HEK293 (cell line): Measurements from ENCODE around the gene ARL15.

Experiments
- GLIS1 ChIP-seq: fragments of 450-650 bp; formaldehyde crosslinking; IDR thresholded peaks from 2 replicates; pipeline ENCODE4 v1.5.1; 2016; ENCODE audit warnings: missing biosample characterization, missing genetic modification characterization
- GLIS2 ChIP-seq: fragments of 450-650 bp; formaldehyde crosslinking; IDR thresholded peaks from 2 replicates; pipeline ENCODE4 v1.5.1; 2016; ENCODE audit warnings: missing biosample characterization, missing genetic modification characterization
- HOXA7 ChIP-seq: sonication (generic); formaldehyde crosslinking; IDR thresholded peaks from 2 replicates; pipeline ENCODE4 v1.8.1; 2022; ENCODE audit warnings: missing genetic modification reagents, borderline replicate concordance
- KLF7 ChIP-seq: fragments of 450-650 bp; formaldehyde crosslinking; IDR thresholded peaks from 2 replicates; pipeline ENCODE4 v1.5.1; 2016; ENCODE audit warnings: missing biosample characterization, missing genetic modification characterization, borderline replicate concordance
- OVOL3 ChIP-seq: fragments of 450-650 bp; formaldehyde crosslinking; IDR thresholded peaks from 2 replicates; pipeline ENCODE4 v1.5.1; 2016; ENCODE audit warnings: missing biosample characterization, missing genetic modification characterization
- SETDB1 ChIP-seq: IDR thresholded peaks from one replicate; pipeline ENCODE4 v1.6.1; 2017; ENCODE audit warnings: mild to moderate bottlenecking, low read length, moderate library complexity, mixed read lengths; ENCODE audit not compliant: insufficient read length
- ZBTB20 ChIP-seq: fragments of 450-650 bp; formaldehyde crosslinking; IDR thresholded peaks from 2 replicates; pipeline ENCODE4 v1.5.1; 2016; ENCODE audit warnings: missing biosample characterization, missing genetic modification characterization
- ZBTB21 ChIP-seq: fragments of 450-650 bp; formaldehyde crosslinking; IDR thresholded peaks from 2 replicates; pipeline ENCODE4 v1.5.1; 2017; ENCODE audit warnings: missing biosample characterization, missing genetic modification characterization
- ZFHX2 ChIP-seq: fragments of 450-650 bp; formaldehyde crosslinking; conservative IDR thresholded peaks from 2 replicates; pipeline ENCODE4 v1.5.1; 2016; ENCODE audit warnings: missing biosample characterization, missing genetic modification characterization
- ZFP41 ChIP-seq: fragments of 450-650 bp; formaldehyde crosslinking; IDR thresholded peaks from 2 replicates; pipeline ENCODE4 v1.5.1; 2016; ENCODE audit warnings: missing biosample characterization, missing genetic modification characterization, borderline replicate concordance
- ZNF121 ChIP-seq: fragments of 450-650 bp; formaldehyde crosslinking; IDR thresholded peaks from 2 replicates; pipeline ENCODE4 v1.5.1; 2016; ENCODE audit warnings: missing biosample characterization, missing genetic modification characterization
- ZNF133 ChIP-seq: fragments of 450-650 bp; formaldehyde crosslinking; IDR thresholded peaks from 2 replicates; pipeline ENCODE4 v1.5.1; 2016; ENCODE audit warnings: missing biosample characterization, missing genetic modification characterization
- ZNF221 ChIP-seq: fragments of 450-650 bp; formaldehyde crosslinking; IDR thresholded peaks from 2 replicates; pipeline ENCODE4 v1.5.1; 2017; ENCODE audit warnings: missing biosample characterization, missing genetic modification characterization, borderline replicate concordance
- ZNF223 ChIP-seq: fragments of 450-650 bp; formaldehyde crosslinking; IDR thresholded peaks from 2 replicates; pipeline ENCODE4 v1.5.1; 2016; ENCODE audit warnings: missing biosample characterization, missing genetic modification characterization
- ZNF280D ChIP-seq: fragments of 450-650 bp; formaldehyde crosslinking; IDR thresholded peaks from 2 replicates; pipeline ENCODE4 v1.5.1; 2016; ENCODE audit warnings: missing biosample characterization, missing genetic modification characterization
- ZNF324 ChIP-seq: fragments of 450-650 bp; formaldehyde crosslinking; IDR thresholded peaks from 2 replicates; pipeline ENCODE4 v1.5.1; 2016; ENCODE audit warnings: missing biosample characterization, missing genetic modification characterization
- ZNF335 ChIP-seq: fragments of 450-650 bp; formaldehyde crosslinking; conservative IDR thresholded peaks from 2 replicates; pipeline ENCODE4 v1.5.1; 2016; ENCODE audit warnings: missing biosample characterization, missing genetic modification characterization
- ZNF350 ChIP-seq: fragments of 450-650 bp; formaldehyde crosslinking; IDR thresholded peaks from 2 replicates; pipeline ENCODE4 v1.5.0; 2017; ENCODE audit warnings: missing biosample characterization, mild to moderate bottlenecking, missing genetic modification characterization
- ZNF366 ChIP-seq: fragments of 450-650 bp; formaldehyde crosslinking; conservative IDR thresholded peaks from 2 replicates; pipeline ENCODE4 v1.5.1; 2016; ENCODE audit warnings: missing biosample characterization, missing genetic modification characterization
- ZNF37A ChIP-seq: fragments of 450-650 bp; IDR thresholded peaks from 2 replicates; pipeline ENCODE4 v1.5.1; 2018; ENCODE audit warnings: missing biosample characterization, missing genetic modification characterization
- ZNF426 ChIP-seq: fragments of 450-650 bp; formaldehyde crosslinking; IDR thresholded peaks from 2 replicates; pipeline ENCODE4 v1.5.1; 2017; ENCODE audit warnings: missing biosample characterization, missing genetic modification characterization, mild to moderate bottlenecking, inconsistent platforms, moderate library complexity
- ZNF513 ChIP-seq: fragments of 450-650 bp; IDR thresholded peaks from 2 replicates; pipeline ENCODE4 v1.5.1; 2018; ENCODE audit warnings: missing biosample characterization, missing genetic modification characterization
- ZNF677 ChIP-seq: fragments of 450-650 bp; IDR thresholded peaks from 2 replicates; pipeline ENCODE4 v1.5.0; 2018; ENCODE audit warnings: missing biosample characterization, mild to moderate bottlenecking, missing genetic modification characterization, moderate library complexity
- ZNF777 ChIP-seq: fragments of 450-650 bp; formaldehyde crosslinking; IDR thresholded peaks from 2 replicates; pipeline ENCODE4 v1.5.1; 2017; ENCODE audit warnings: missing biosample characterization, missing genetic modification characterization, borderline replicate concordance
- ZSCAN23 ChIP-seq: fragments of 450-650 bp; formaldehyde crosslinking; IDR thresholded peaks from 2 replicates; pipeline ENCODE4 v1.5.1; 2016; ENCODE audit warnings: missing biosample characterization, missing genetic modification characterization
- TF ChIP-seq, protein P1 (sequence below): fragments of 450-650 bp; formaldehyde crosslinking; IDR thresholded peaks from 2 replicates; pipeline ENCODE4 v1.5.1; 2016; ENCODE audit warnings: missing biosample characterization, missing genetic modification characterization, borderline replicate concordance
- TF ChIP-seq, protein P2 (sequence below): fragments of 450-650 bp; formaldehyde crosslinking; IDR thresholded peaks from 2 replicates; pipeline ENCODE4 v1.5.1; 2016; ENCODE audit warnings: missing biosample characterization, missing genetic modification characterization
- TF ChIP-seq, protein P3 (sequence below): fragments of 450-650 bp; formaldehyde crosslinking; IDR thresholded peaks from 2 replicates; pipeline ENCODE4 v1.5.1; 2016; ENCODE audit warnings: missing biosample characterization, missing genetic modification characterization, borderline replicate concordance

ARL15 gene

DNA sequence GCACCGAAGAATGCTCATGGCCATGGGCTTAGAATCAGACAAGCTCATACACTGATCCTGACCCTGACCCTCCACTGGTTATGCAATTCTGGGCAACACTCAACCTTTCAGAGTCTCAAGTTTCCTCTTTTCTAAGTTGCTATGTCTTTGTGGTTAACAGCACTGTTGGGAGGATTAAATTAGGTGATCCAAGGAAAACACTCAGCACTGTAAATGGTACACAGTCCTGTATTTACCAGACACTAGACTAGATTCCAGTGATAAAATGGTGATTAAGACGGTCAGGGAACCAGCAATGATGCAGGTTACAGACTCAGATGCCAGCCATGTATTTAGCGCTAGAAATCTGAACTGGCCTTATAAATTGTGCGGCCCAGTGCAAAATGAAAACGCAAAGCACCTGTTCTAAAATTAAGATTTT is 8.1 kb downstream of the ARL15 start (continued):
- TF ChIP-seq ZNF223 (tag by site-specific recombination) (no peak), ZBTB21 (peak; percentile 71), GLIS1 (tag by site-specific recombination) (peak; percentile 64; the same call in 1 of the 2 replicates), ZNF426 (tag by site-specific recombination) (no peak), ZBTB20 (no peak), ZFHX2 (no peak), ZNF366 (peak; percentile 72), ZNF221 (tag by site-specific recombination) (no peak), ZNF324 (peak; percentile 88), KLF7 (tag by site-specific recombination) (peak; percentile 82; the same call in 1 of the 2 replicates), ZSCAN23 (tag by site-specific recombination) (peak; percentile 93), ZNF37A (tag by site-specific recombination) (no peak), ZFP41 (tag by site-specific recombination) (no peak), ZNF350 (tag by site-specific recombination) (no peak), ZNF677 (no peak), ZNF121 (peak; percentile 72), ZNF513 (tag by site-specific recombination) (no peak), ZNF777 (tag by site-specific recombination) (no peak), ZNF280D (no peak), HOXA7 (CRISPR knock-in tag) (no peak), OVOL3 (tag by site-specific recombination) (peak; percentile 97), ZNF335 (no peak; the same call in 1 of the 2 replicates), GLIS2 (tag by site-specific recombination) (no peak), ZNF133 (no peak), SETDB1 (no peak)
- TF ChIP-seq, protein P1, sequence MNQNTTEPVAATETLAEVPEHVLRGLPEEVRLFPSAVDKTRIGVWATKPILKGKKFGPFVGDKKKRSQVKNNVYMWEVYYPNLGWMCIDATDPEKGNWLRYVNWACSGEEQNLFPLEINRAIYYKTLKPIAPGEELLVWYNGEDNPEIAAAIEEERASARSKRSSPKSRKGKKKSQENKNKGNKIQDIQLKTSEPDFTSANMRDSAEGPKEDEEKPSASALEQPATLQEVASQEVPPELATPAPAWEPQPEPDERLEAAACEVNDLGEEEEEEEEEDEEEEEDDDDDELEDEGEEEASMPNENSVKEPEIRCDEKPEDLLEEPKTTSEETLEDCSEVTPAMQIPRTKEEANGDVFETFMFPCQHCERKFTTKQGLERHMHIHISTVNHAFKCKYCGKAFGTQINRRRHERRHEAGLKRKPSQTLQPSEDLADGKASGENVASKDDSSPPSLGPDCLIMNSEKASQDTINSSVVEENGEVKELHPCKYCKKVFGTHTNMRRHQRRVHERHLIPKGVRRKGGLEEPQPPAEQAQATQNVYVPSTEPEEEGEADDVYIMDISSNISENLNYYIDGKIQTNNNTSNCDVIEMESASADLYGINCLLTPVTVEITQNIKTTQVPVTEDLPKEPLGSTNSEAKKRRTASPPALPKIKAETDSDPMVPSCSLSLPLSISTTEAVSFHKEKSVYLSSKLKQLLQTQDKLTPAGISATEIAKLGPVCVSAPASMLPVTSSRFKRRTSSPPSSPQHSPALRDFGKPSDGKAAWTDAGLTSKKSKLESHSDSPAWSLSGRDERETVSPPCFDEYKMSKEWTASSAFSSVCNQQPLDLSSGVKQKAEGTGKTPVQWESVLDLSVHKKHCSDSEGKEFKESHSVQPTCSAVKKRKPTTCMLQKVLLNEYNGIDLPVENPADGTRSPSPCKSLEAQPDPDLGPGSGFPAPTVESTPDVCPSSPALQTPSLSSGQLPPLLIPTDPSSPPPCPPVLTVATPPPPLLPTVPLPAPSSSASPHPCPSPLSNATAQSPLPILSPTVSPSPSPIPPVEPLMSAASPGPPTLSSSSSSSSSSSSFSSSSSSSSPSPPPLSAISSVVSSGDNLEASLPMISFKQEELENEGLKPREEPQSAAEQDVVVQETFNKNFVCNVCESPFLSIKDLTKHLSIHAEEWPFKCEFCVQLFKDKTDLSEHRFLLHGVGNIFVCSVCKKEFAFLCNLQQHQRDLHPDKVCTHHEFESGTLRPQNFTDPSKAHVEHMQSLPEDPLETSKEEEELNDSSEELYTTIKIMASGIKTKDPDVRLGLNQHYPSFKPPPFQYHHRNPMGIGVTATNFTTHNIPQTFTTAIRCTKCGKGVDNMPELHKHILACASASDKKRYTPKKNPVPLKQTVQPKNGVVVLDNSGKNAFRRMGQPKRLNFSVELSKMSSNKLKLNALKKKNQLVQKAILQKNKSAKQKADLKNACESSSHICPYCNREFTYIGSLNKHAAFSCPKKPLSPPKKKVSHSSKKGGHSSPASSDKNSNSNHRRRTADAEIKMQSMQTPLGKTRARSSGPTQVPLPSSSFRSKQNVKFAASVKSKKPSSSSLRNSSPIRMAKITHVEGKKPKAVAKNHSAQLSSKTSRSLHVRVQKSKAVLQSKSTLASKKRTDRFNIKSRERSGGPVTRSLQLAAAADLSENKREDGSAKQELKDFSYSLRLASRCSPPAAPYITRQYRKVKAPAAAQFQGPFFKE (tag by site-specific recombination): no peak
- TF ChIP-seq, protein P2, sequence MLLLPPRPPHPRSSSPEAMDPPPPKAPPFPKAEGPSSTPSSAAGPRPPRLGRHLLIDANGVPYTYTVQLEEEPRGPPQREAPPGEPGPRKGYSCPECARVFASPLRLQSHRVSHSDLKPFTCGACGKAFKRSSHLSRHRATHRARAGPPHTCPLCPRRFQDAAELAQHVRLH: peak; percentile 93
- TF ChIP-seq, protein P3, sequence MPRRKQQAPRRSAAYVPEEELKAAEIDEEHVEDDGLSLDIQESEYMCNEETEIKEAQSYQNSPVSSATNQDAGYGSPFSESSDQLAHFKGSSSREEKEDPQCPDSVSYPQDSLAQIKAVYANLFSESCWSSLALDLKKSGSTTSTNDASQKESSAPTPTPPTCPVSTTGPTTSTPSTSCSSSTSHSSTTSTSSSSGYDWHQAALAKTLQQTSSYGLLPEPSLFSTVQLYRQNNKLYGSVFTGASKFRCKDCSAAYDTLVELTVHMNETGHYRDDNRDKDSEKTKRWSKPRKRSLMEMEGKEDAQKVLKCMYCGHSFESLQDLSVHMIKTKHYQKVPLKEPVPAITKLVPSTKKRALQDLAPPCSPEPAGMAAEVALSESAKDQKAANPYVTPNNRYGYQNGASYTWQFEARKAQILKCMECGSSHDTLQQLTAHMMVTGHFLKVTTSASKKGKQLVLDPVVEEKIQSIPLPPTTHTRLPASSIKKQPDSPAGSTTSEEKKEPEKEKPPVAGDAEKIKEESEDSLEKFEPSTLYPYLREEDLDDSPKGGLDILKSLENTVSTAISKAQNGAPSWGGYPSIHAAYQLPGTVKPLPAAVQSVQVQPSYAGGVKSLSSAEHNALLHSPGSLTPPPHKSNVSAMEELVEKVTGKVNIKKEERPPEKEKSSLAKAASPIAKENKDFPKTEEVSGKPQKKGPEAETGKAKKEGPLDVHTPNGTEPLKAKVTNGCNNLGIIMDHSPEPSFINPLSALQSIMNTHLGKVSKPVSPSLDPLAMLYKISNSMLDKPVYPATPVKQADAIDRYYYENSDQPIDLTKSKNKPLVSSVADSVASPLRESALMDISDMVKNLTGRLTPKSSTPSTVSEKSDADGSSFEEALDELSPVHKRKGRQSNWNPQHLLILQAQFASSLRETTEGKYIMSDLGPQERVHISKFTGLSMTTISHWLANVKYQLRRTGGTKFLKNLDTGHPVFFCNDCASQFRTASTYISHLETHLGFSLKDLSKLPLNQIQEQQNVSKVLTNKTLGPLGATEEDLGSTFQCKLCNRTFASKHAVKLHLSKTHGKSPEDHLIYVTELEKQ: peak; percentile 98
